ENCODE results near the gene UTP11. TPM values are rescaled to one million over a fixed set of nuclear protein-coding genes. Genes with fewer than 3 reads are reported as not detected.
A peak's percentile ranks its signal among the peaks of the same experiment; 100 is the strongest.

UTP11 gene
- total RNA-seq, 4 donors from 2014 or later: 32.1 to 48.5 (median 39.5) TPM

- 86% methylated on average over 4 of the region's 4 CpGs for WGBS
- DNase-seq (ENCODE audit: low spot score in 2 of 2): no peak
- Histone ChIP-seq H3K9me3 (no peaks in the 10 kb centered on the region), H3K27me3 (no peaks in the 10 kb centered on the region), H3K4me3 (no peak overlapping the region), H3K4me1 (no peaks in the 10 kb centered on the region), H3K27ac (no peak overlapping the region), H3K36me3 (peaks cover 97% of the 10 kb centered on the region)
- TF ChIP-seq POLR2AphosphoS5 (IDR thresholded peaks at IDR 0.05) (no peak), POLR2A (IDR thresholded peaks at IDR 0.05) (no peak), EP300 (IDR thresholded peaks at IDR 0.05) (no peak)
- TF ChIP-seq, protein P1, sequence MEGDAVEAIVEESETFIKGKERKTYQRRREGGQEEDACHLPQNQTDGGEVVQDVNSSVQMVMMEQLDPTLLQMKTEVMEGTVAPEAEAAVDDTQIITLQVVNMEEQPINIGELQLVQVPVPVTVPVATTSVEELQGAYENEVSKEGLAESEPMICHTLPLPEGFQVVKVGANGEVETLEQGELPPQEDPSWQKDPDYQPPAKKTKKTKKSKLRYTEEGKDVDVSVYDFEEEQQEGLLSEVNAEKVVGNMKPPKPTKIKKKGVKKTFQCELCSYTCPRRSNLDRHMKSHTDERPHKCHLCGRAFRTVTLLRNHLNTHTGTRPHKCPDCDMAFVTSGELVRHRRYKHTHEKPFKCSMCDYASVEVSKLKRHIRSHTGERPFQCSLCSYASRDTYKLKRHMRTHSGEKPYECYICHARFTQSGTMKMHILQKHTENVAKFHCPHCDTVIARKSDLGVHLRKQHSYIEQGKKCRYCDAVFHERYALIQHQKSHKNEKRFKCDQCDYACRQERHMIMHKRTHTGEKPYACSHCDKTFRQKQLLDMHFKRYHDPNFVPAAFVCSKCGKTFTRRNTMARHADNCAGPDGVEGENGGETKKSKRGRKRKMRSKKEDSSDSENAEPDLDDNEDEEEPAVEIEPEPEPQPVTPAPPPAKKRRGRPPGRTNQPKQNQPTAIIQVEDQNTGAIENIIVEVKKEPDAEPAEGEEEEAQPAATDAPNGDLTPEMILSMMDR (IDR thresholded peaks at IDR 0.05): no peak
These were observed 34.0 kb upstream of the UTP11 start for GRCh38 chr1:37978541-37978940.

GRCh38 chr1:37983546-37983945, 29.0 kb upstream of the UTP11 start:
- Histone ChIP-seq H3K4me1 (peaks cover 8% of the 10 kb centered on the region), H3K27ac (no peak overlapping the region), H3K36me3 (peaks cover 87% of the 10 kb centered on the region), H3K4me3 (no peak overlapping the region), H3K9me3 (no peaks in the 10 kb centered on the region), H3K27me3 (no peaks in the 10 kb centered on the region)
- no peak for DNase-seq (ENCODE audit: low spot score in 2 of 2)
- TF ChIP-seq POLR2A (IDR thresholded peaks at IDR 0.05) (no peak), POLR2AphosphoS5 (IDR thresholded peaks at IDR 0.05) (no peak), EP300 (IDR thresholded peaks at IDR 0.05) (no peak)
- TF ChIP-seq, protein P1 (IDR thresholded peaks at IDR 0.05): no peak
- 94% methylated on average over 2 of the region's 2 CpGs for WGBS

DNA sequence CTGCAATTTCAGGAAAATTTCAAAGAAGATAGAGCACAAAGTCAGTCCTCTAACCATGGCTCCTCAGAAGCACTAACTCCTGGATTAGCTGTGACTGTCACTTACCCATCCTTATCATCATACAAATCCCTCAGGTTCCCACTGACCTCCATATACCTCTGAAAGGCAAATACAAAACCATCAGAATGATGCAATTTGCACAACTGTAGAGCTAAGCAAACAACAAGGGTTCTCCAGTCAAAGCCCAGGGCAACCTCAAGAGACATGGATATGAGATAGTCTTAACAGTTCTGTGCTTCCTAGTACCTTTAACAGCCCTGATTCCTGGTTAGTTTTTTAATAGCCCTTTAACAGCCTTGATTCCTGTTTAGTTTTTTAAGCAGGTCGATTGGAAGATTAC, 24.9 kb upstream of the UTP11 start:
- peaks cover 46% of the 10 kb centered on the region for H3K36me3 ChIP-seq
- H3K27ac ChIP-seq: no peak overlapping the region
- no peaks in the 10 kb centered on the region for H3K27me3 ChIP-seq
- DNase-seq (ENCODE audit: low spot score in 2 of 2): no peak
- no peak overlapping the region for H3K4me3 ChIP-seq
- TF ChIP-seq POLR2AphosphoS5 (IDR thresholded peaks at IDR 0.05) (no peak), EP300 (IDR thresholded peaks at IDR 0.05) (no peak), POLR2A (IDR thresholded peaks at IDR 0.05) (no peak)
- TF ChIP-seq, protein P1 (IDR thresholded peaks at IDR 0.05): no peak
- 55% methylated on average over 1 of the region's 1 CpG for WGBS
- peaks cover 20% of the 10 kb centered on the region for H3K4me1 ChIP-seq
- H3K9me3 ChIP-seq: no peaks in the 10 kb centered on the region

- peaks cover 28% of the 10 kb centered on the region for H3K36me3 ChIP-seq
- H3K27ac ChIP-seq: peak overlapping the region; percentile 68
- under 1% methylated on average over 23 of the region's 30 CpGs for WGBS
- no peak for DNase-seq (ENCODE audit: low spot score in 2 of 2)
- H3K4me1 ChIP-seq: peaks cover 20% of the 10 kb centered on the region
- peak overlapping the region; percentile 76 for H3K4me3 ChIP-seq
- TF ChIP-seq EP300 (IDR thresholded peaks at IDR 0.05): no peak
- H3K27me3 ChIP-seq: no peaks in the 10 kb centered on the region
- H3K9me3 ChIP-seq: no peaks in the 10 kb centered on the region
These were observed 23.1 kb upstream of the UTP11 start for GRCh38 chr1:37989361-37989930.

DNA sequence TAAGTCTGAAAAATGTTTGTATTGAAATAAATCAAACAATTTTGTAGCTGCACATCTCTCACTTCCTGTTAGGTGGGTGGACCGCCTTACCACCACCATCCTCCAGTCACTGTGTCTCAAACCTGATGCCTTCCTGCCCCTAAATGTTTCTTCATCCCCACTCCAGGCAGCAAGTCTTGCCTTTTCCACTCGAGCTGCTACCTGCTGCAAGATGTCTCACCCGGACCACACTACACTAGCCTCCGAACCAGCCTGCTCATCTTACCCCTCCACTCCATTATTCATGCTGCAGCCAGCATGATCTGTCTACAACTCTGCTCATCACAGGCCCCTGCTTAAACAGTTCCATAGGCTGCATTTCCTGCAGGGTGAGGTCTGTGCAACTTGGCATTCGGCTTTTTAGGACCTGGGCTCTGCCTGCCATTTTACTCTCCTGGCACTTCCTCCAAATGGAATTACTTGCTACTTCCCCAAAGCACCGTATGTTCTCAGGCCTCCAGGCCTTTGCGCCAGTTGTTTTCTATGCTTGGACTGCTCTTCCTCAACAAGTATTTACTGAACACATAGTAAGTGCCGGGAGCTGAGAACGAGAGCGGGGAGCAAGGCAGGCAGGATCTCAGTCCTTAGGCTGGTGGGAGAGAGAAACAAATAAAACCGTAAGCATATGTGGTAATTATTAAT, 17.5 kb upstream of the UTP11 start:
- Histone ChIP-seq H3K4me3 (peak overlapping the region; percentile 57), H3K9me3 (no peaks in the 10 kb centered on the region), H3K27ac (peak overlapping the region; percentile 76), H3K36me3 (peaks cover 15% of the 10 kb centered on the region), H3K4me1 (peaks cover 52% of the 10 kb centered on the region), H3K27me3 (no peaks in the 10 kb centered on the region)
- TF ChIP-seq, protein P1 (IDR thresholded peaks at IDR 0.05): no peak
- no peak for TF ChIP-seq POLR2A (IDR thresholded peaks at IDR 0.05)
- no peak for TF ChIP-seq EP300 (IDR thresholded peaks at IDR 0.05)
- no peak for TF ChIP-seq POLR2AphosphoS5 (IDR thresholded peaks at IDR 0.05)
- DNase-seq (ENCODE audit: low spot score in 2 of 2): no peak
- WGBS: 40% methylated on average over 11 of the region's 11 CpGs
